RKO (cell line): Measurements from ENCODE around the gene TSSK3.
"Not testable (repeated sequence)": the region's sequence is repeated elsewhere in the genome, so short reads cannot be mapped to it uniquely, and the experiment has no call there.

Experiments
- DNase-seq: peaks from one replicate; pipeline ENCODE4 v3.0.0-alpha.2; 2016; ENCODE audit warnings: low spot score

Gene TSSK3

GRCh38 chr1:32338637-32339145 is 23.6 kb upstream of the TSSK3 start:
- DNase-seq: no peak

- no peak for DNase-seq
Measured at GRCh38 chr1:32339363-32339978, 22.9 kb upstream of the TSSK3 start.

GRCh38 chr1:32341186-32341757 is 21.1 kb upstream of the TSSK3 start:
- DNase-seq: no peak

DNA sequence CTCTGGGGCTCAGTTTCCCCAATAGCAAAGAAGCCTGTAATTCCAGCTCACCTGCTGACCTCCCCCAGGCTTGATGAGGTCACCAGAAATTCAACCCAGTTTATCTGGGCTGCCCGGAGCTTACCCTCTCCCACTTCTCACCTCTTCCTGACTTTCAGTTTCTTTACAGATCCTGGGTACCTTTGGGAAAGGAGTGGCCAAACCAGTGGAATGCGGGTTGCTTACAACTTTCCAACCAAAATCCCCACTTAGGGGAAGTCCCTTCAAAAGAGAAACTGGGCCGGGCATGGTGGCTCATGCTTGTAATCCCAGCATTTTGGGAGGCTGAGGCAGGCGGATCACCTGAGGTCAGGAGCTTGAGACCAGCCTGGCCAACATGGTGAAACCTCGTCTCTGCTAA is 20.4 kb upstream of the TSSK3 start:
- DNase-seq: no peak

- no peak for DNase-seq
Measured at GRCh38 chr1:32342704-32343103, 19.6 kb upstream of the TSSK3 start.

GRCh38 chr1:32345289-32345827 is 17.0 kb upstream of the TSSK3 start:
- no peak for DNase-seq

DNA sequence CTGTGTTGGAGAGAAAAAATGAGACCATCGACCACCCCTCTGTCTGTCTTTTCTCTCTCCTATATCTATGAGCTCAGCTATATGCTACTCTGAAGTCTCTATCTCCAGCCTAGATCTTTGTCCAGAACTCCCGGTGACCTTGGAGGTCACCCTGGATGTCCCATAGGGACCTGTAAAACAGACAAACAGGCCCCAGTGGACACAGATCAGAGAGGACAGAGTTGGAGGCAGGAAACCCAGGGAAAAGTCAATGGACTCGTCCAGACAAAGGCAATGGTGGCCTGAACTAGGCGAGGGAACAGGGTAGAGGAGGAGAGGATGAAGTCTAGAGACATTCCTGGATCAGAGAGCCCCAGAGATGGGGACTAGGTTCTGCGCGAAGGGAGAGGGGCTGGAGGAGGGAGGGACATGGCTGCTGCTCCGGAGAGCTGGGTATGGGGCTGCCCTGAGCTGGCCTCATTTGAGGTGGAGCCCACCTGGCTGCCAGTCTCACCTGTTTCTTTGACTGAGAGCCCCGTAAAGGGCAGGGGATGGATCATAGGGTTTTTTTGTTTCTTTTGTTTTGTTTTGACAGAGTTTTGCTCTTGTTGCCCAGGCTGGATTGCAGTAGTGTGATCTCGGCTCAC is 15.7 kb upstream of the TSSK3 start:
- DNase-seq: no peak

- DNase-seq: no peak
Measured at GRCh38 chr1:32349211-32349708, 13.1 kb upstream of the TSSK3 start.

GRCh38 chr1:32350785-32351398 is 11.4 kb upstream of the TSSK3 start:
- DNase-seq: peak; percentile 73

DNA sequence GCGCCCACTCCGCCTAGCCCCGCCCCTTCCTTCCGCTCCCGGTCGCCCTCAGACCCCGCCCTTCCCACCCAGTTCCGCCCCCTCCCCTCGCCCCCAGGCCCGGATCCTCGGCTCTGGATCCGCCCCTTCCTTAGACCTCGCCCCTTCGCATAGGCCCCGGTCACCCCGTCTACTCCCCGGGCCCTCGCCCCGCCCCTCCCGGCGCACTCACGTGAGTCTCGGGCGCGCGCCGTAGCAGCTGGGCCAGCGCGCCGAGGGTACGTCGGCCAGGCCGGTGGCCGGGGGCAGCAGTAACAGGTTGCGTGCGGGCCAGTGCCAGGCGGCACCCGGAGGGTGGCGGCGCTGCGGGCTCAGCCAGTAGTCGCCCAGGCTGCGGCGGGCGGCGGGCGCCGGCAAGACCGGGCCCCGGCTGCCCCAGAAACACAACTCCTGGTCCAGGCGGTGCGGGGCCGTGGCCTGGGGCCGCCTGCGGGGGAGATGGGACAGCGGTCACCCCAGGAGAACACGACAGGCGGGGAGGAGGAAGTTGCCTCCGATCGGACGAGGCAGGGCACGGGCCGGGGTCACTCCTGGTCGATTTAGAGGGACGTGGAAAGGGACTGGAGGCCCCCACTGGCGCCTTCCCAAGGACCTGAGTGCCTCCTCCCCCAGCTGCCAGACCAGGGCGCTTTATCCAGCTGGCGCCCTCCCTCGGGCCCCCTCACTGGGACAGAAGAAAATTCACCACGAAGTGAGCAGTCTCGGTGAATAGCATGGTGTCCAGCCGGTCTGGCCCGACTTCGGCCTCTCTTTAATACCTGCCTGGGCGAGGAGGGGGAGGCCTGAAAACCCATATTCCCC is 10.7 kb upstream of the TSSK3 start:
- peak; percentile 92 for DNase-seq

DNA sequence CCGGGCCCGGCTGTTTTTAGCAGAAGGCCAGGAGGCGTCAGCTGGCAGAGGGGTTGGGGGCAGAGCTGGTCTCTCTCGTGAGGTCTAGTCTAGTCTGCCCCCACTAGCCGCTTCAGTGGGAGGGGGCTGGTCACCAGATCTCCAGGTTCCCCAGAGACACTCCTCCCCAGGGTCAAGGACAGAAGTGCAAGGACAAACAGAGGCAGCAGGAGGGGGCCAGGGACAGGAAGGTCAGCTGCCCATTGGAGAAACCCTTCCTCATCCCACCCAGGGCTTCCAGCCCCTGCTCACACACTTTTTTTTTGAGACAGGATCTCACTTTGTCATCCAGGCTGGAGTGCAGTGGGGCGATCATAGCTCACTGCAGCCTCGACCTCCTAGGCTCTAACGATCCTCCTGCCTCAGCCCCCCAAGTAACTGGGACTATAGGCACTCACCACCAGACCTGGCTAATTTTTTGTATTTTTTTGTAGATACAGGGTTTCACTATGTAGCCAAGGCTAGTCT is 10.0 kb upstream of the TSSK3 start:
- no peak for DNase-seq

DNA sequence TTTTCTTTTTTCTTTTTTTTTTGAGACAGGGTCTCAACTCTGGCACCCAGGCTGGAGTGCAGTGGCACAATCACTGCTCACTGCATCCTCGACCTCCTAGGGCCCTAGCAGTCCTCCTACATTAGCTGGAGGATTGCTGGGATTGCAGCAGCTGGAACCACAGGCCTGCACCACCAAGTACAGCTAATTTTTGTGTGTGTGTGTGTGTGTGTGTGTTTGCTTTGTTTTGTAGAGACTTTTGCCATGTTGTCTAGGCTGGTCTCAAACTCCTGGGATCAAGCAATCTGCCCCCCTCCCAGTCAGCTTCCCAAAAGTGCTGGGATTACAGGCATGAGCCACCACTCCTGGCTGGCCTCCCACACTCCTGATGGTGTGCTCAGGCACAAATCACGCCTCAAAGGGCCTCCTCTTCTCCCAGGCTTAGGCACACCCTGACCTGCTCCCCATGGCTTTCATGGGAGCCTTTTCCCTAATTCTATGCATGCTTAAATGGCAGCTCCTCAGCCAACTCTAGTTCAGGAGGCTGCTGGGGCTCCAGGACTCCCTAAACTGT is 9.4 kb upstream of the TSSK3 start:
- DNase-seq: no peak

GRCh38 chr1:32353431-32353830 is 8.9 kb upstream of the TSSK3 start:
- no peak for DNase-seq

DNA sequence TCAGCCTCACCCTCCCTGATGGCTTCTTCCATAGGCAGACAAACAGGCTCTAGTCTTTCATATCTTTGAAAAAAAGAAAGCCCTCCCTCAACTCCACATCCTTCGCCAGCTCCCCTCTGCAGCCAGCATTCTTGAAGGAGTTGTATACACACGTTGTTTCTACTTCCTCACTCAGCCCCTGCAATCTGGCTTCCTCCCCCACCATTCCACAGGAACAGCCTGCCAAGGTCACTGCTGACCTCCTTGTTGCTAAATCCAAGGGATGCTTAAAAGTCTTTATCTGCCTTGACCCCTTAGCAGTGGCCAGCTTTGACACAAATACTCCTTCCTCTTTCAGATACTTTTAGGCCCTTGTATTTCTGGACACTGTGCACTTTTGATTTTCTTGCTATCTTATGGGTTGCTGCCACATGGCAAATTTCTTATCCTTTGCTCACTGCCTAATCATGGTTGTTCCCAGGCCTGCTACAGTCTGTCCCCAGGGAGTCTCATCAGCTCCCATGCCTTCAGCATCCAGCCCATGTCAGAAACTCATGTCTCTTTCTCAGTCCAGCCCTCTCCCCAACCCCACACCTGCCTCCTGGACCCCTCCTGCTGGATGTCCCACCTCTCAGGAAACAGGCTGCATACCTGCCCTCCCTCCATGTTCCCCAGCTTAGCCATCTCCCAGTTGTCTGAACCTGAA is 8.3 kb upstream of the TSSK3 start:
- no peak for DNase-seq

- DNase-seq: not testable (repeated sequence)
Measured at GRCh38 chr1:32355778-32356177, 6.6 kb upstream of the TSSK3 start.

DNA sequence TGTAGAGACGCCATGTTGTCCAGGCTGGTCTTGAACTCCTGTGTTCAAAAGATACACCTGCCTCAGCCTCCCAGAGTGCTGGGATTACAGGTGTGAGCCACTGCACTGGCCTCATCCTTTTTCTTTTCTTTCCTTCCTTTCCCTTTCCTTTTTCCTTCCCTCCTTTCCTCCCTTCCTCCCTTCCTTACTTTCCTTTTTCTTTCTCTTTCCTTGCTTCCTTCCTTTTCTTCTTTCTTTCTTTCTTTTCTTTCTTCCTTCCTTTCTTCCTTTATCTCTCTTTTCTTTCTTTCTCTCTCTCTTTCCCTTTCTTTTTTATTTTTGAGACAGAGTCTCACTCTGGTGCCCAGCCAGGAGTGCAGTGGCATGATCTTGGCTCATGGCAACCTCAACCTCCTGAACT is 5.9 kb upstream of the TSSK3 start:
- DNase-seq: no peak

DNA sequence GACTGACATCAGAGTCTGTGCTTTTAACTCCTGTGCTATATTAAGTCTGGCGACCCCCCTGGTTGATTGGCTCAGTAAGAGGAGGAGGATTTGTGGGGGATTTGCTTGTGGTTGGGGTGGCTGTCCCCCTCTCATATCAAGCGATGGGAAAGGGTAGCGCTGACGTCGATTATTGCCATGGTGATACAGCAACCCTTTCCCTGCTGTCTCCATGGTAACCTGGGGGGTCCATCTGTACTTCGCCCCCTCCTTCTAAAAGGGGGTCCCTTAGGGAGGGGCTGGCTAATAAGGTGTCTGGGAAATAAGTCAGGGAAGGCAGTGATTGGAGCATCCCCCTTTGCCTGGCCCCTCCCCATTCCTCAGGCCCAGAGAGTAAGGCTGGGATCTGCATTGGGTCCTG is 4.7 kb upstream of the TSSK3 start:
- no peak for DNase-seq

- DNase-seq: no peak
Measured at GRCh38 chr1:32358435-32358834, 3.9 kb upstream of the TSSK3 start.

- no peak for DNase-seq
Measured at GRCh38 chr1:32361308-32361673, 1.0 kb upstream of the TSSK3 start.

GRCh38 chr1:32361674-32362473 is 465 bp upstream of the TSSK3 start:
- no peak for DNase-seq
